HG03196 (cell line): ENCODE measurements around the gene FAAH.
A peak's percentile ranks its signal among the peaks of the same experiment; 100 is the strongest.

ENCODE experiments used
- ATAC-seq: cut with Tn5 transposase; IDR thresholded peaks from one replicate; pipeline ENCODE4 v1.9.1; 2021; ENCODE audit not compliant: unreplicated experiment

Gene FAAH

DNA sequence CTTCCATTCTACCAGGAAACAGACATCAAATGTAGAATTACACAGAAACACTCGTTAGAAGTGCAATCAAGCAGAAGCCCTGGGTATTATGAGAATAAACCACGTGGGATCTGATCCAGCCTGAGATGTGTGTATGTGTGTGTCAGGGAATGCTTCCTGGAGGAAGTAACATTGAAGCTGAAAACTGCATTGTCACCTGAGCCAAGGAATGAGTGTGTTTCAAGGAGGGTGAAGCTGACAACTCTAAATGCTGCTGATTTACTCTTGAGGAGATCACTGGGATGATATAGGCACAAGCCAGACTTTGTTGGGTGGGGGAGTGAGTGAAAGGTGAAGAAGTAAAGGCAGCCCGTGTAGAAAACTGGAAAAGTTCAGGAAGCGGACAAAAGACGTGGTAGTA, 27.6 kb downstream of the FAAH start:
- ATAC-seq, result no peak

DNA sequence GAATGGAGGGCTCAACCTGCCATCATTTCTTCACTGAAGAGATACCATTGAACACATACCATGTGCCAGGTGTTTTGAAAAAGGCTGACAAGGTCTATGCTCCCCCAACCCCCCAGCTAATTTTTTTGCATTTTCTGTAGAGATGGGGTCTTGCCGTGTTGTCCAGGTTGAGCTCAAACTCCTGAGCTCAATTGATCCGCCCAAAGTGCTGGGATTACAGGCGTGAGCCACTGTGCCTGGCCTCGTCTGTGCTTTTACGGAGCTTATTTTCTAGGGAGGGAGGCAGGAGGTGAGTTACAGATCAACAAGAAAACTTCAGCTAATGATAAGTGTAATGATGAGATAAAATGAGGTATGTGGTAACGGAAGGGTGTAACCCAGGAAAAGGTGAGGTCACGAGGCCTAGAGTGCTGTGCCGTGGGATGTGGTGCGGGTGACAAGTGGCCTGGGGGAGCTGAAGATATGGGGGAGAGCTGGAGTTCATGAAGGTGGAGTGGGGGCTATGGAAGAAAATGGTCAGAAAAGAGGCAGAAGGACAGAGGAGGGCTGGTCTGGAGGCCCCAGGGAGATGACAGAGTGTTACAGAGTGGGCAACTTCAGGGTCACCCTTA, 28.2 kb downstream of the FAAH start:
- ATAC-seq, result no peak

DNA sequence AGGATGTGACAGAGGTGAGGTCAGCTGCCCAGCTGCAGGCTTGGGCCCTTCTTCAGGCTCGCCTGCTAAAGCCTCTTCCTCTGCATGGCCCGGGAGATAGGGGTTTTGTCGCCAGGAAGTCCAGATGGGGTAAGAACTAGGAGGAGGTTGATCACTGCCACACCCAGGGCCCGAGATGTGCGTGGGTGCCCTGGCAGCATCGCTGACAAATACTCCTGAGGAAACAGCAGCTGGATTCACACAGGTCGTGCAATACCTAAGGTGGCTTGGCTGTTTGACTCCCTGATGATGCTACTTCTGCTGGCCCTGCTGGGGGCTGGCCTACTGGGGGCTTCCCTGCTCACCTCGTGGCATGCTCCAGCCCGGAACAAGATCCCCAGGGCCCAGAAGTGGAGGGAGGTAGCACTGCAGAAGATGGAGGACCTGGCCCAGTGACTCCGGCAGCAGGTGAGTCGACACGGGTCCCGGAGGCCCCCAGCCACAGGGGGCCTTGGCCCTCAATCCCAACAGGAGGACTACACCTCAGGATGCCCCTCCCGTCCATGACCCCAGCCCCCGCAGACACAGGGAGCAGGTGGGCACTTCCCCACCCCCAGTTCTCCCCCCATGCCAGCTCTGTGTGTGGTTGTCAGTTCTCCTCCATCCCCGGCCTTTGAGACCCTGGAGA, 29.6 kb downstream of the FAAH start:
- no peak for ATAC-seq

DNA sequence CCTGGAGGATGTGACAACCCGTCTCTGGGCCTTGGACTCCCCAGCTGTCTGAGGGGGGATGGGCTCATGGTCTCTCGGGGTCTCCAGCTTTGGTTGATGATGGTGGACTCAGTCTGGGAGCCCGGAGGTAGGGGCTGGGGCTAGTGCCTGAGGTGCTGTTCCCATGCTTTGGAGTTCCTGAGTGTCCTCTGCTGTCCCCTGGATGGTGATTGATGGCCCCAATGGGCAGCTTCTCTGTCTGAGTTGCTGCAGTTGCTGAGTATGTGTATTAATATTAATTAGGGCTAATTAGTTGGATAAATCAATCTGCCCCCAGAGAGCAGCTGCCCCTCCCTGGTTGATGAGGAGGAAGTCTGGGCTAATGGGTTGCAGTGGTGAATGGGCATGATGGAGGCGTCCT, 30.6 kb downstream of the FAAH start:
- ATAC-seq, result no peak

DNA sequence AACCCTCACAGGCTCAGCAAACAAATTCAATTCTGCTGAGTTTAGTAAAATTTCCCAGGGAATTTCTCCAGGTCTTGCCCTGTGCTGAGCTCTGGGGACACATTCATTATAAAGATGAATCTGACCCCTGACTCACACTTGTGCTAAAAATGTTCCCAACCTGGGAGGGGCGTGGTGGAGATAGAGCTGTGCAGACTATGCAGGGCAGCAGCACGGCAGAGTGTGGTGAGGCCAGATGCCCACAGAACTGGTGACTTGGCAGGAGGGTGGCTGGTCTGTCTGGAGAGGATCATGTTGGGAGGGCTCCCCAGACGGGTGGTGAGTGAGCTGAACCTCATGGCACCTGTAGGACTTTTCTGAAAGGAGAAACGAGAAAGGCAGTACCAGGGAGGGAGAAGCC, 31.6 kb downstream of the FAAH start:
- no peak for ATAC-seq

DNA sequence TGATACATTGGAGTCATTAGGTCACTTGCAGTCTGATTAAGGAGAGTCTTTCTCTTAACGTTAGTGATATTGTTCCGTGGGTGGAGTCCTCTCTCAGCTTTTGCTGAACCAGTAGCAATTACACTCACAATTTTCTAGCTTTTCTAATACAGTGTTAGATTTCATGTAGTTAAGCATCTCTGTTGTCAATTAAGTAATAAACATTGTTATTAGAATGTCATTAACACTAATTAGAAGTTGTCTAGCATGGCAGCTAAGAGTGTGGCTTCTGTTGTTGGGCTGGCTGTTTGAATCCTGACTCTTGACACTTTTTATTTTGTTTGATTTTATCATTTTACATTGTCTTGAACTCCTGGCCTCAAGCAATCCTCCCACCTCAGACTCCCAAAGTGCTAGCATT, 33.4 kb downstream of the FAAH start:
- no peak for ATAC-seq

DNA sequence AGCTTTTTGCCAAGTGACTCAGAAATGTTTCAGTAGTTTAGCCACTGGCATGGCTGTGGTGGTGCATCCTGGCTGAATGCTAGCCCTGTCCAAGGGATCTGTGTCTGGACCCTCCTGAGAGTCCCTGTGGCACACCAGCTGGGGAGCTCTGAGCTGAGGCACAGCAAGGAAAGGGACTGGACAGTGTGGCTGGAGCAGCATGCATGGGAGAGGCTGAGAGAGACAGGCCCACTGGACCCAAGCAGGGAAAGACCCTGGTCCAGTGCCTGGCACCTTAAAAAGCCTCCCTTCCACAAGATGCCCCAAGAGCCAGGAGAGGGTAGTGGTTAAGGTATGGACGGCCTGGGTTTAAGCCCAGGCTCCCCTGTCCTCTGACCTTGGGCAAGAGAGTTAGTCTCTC, 35.3 kb downstream of the FAAH start:
- ATAC-seq, result no peak

DNA sequence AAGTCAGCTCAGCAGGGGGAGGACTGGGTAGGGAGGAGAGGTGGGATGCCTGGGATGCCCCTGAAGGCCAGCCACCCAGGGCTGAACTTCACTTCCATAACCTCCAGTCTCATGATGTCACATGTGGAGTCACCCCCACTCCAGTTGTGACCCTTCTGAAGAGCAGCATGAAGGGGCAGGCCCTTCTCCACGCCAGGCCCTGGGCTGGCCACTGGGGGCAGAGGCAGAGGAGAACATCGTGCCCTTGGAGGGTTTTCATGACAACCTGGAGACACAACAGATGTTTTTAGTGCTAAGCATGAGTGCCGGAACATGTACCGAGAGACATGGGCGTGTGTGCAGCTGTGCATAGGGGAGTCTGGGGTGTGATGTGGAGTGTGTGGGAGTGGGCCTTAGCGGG, 37.6 kb downstream of the FAAH start:
- no peak for ATAC-seq

DNA sequence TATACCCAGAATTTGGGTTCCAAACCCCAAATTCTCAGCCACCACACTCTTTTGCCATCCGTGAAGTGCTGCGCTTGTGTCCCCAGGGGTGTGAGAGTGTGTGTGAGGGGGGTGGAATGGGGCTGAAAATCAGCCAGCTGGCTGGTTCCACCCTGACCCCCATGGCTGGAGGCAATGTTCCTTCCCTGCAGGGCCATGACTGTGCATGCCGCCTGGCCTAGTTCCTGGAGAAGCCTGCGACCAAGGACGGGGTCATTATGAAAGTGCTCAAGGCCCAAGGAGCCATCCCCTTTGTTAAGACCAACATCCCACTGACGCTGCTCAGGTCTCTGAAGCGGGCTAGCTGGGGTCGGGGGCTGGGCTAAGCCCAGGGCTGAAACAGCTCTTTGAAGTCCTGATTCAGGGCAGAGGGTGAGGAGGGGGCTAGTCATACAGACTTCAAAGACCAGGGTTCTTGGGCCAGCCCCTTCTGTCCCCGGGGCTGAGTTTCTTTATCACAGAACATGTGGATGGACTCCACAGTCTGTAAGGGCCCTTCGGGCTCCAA, 38.7 kb downstream of the FAAH start:
- ATAC-seq, result no peak

DNA sequence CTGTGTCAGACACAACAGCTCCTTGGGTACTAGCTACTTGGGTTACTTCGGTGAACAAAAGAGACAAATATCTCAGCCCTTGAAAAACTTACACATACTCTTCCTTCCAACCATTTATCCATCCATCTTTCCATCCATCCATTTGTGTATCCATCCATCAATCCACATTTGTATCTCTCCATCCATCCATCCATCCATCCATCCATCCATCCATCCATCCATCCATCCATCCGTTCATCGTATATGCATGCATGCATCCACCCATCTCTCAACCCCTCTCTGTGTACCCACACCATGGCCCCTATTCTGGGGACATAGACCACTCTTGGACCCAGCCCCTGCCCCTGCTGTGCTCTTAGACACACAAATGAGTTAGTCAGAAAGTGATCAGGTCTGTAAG, 40.2 kb downstream of the FAAH start:
- ATAC-seq, result no peak

DNA sequence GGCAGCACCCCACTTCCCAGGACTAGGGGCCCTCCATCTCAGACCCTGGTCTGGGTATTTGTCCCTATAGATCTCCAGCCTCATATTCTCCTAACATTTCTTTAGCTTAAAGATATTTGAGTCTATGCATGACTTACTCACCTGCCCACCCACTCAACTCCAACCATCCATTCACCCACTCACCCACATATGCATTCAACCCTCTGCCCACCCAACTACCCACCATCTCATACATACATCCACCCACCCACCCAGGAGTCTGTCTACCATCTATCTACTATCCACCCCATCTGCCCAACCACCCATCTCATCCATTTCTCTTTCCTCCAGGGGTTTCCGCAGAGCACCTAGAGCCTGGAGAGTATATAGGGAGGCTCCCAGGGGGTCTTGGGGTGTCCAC, 42.7 kb downstream of the FAAH start:
- no peak for ATAC-seq

DNA sequence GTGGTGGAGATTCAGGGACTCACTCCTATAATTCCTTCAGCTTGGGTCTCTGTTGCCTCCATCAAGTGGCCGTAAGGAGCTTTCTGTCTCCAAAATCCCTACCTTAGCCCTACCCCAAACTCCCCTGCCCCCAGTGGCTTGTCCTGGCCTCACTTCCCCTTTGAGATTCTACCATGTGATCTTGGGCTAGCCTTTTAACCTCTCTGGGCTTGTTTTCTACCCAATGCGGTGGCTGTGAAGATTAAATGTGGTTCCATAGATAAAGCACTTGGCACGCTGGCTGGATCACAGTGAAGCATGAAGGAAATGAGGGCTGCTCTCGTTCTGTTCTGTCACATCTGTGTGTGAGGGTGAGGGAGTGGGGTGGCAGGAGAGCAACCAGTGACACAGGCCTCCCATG, 43.6 kb downstream of the FAAH start:
- no peak for ATAC-seq

DNA sequence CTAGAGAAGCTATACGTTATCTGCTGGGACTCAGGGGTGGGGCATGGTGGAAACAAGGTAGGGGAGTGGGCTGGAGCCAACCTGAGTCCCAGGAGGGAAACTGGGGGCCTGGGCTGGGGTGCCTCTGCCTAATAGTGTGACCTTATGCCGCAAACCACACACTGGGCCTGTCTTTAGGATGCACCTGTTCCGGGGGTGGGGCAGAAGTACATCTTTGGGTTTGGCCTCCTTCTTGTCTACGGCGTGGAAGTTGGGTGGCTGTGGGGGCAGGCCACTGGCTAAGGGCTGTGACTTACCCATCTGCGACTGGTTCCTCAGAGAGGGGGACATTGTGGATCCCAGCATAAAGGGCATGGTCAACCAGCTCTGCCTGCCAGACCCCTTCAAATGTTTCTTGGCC, 44.2 kb downstream of the FAAH start:
- no peak for ATAC-seq

DNA sequence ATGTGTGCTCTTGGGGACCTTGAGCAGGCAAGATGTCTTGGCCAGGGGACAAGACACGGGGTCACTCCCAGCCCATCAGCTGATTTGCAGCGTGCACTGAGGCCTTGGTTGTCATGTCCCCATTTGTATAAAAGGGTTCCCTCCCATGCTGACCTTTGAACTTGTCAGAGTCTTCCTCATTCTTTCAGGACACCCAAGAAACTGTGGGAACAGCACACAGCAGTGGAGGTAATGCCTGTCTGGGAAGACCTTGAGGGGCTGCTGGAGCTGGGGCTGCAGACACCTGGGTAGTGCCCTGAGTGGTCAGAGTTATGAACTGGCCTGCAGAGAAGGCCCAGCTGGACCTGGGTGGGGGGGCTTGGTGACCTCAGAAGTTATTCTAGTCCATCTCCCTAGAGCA, 46.4 kb downstream of the FAAH start:
- no peak for ATAC-seq

DNA sequence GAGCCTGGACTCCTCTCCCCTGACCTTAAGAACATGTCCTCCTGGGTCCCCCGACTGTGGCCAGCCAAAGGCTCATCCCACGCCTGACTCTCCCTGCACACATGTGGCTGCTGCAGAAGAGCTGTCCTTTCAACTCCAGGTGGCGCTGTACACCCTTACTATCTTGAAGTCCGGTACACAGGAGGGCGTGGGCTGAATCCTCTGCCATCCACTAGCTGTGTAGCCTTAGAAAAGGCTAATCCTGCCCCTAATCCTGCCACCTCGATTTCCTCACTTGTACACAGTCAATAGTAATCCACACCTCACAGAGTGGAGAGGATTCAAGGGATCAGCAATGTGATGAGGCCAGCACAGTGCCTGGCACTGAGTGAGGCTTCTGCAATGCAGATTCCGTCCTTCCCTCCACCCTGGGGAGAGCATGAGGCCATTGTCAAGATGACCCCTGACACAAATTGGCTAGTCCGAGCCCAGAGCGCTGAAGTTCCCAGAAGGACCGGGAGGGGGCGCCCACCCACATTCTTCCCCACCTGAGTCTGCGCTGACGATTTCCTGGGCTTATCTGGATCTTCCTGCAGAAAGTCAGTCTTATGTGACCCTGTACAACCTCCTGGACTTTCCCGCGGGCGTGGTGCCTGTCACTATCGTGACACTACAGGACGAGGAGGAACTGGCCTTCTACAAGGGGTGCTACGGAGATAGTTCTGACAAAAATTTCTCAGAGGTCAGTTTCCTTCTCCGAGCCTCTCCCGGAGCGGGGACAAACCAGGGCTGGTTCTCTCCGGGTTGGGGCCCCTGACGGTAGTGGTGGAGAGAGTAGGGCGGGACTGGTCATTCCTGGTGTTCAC, 48.4 kb downstream of the FAAH start:
- peak; percentile 68 for ATAC-seq

DNA sequence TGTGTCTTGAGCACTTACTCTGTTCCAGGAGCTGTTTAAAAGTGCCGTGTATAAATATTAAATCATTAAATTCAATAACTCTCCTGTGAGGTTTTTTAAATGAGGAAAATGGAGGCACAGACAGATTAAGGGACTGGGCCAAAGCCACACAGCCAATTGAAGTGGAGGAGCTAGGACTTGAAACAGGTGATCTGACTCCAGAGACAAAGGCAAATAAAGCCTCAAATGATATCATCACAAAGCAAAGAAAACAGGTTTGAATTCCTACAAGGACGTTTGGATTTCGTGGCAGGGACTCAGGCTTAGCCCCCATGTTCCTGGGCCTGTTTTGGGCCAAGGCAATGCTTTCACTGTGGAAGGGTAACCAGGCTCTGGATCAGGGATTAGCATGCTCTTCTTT, 50.3 kb downstream of the FAAH start:
- no peak for ATAC-seq

DNA sequence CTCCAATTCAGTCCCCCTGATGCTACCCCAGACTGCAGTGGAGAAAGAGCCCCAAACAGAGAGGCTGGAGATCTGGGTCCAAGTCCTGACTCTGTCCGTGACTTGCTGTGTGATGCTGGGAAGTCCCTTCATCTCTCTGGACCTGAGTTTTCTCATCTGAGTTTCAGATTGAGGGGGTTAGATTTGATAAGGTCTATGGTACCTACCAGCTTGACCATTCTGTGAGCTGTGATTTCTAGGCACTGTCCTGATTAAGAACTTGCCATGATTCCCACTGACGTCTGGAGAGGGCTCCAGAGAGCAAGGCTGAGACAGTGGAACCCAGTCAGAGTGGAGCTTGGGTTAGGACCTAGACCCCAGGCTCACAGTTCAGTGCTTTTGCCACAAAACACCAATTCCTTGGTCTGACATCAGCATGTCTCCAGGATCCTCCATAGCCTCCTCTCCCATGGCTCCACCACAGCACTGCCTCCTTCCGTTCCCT, 51.7 kb downstream of the FAAH start:
- ATAC-seq, result no peak

DNA sequence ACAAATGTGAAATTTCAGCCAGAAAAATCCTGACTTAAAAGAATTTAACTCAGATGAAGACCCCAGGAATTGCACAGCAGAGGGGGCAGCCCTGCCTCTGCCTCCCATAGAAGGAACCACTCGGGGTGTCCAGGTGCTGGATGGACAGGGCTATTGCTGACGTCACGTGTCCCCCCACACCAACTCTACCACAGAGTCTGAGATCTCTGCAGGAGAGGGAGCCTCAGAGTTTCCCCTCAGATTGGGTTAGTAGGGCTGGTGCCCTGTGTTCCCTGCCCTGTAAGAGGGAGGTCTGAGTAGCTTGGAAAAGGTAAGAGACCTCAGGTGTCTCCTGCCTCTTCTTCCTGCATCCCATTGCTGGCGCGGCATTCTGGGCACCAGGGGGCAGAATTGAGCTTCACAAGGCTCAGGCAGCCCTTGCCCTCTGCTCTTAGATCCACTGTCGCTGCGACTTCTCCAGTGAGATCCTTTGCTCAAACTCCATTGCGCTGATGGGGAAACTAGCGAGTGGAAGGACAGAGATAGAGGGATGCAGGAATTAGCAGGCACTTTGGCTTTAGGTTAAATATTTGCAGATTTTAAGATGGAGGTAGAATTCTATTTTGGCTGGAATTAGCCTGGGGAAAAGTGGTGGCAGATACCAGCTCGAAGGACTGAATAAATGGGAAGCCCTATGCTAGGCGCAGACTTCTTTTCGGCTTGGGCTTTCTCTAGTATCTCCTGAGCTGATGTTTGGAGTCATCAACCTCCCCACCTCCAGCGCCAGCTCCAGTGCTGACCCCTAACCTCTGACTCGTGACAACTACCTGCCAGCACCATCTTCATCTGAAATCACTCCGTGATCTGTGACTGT, 52.8 kb downstream of the FAAH start:
- ATAC-seq, result no peak

DNA sequence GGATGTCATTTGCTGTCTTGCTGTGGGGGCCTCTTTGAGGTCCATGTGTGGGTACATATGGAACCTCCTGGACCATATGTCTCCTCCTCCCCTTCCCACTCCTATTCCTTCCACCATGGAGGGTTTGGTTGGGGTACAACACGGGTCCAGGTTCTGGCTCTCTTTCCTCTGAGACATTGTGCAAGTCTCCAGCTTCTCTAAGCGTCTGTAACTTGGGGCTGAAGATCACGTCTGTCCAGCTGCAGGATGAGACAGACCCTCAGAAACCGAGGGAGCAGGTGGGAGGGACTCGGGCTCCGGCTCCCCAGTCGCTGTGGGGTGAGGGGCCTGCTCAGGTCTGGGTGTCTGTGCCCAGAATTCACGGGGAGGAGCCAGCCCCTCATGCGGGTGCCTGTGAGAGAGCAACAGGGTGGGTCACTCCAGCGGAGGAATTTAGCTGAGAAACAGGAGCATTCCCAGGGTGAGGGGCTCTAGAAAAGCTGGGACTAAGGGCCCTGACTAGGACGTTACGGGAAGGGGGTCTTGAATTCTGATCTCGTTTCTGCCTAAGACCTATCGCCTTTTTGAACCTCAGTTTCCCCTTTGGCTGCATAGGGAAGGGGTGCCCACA, 53.5 kb downstream of the FAAH start:
- no peak for ATAC-seq

DNA sequence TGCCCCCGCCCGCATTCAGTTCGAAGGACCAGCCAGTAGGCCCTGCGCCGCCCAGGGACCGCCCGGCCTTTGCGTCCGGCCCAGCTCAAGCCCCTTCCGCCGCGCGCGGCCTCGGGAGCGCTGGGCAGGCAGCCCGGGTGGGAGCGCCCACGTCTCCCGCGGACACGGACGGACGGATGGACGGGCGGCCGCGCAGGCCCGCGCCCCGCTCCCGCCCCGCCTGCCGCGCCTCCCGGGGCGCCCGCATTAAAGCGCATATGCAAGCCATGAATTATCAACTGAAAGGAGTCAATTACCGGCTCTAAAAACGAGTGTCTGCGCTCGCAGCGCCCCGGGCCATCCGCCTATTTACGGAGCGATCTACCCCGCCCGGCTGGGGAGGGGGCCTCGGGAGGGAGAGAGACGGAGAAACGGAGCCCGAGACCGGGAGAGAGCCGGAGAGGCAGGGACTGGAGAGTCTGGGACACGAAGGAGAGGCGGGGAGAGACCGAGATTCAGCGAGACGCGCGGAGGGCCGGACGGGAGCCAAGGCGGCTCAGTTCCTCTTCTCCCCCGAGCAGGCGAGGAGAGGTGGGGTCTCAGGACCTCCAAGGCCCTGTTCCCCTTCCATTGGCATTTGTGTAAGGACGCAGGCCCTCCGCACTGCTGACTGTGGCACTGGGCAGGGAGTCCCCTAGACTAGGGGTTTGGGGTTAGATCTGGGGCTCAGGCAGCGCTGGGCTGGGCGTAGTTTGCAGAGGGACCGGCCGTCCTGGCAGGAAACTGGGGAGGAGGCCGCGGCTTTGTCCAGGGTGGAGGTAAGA, 54.2 kb downstream of the FAAH start:
- ATAC-seq, result no peak
